H1 (cell line): ENCODE results near the gene MOCS1.

ENCODE experiments used
- CREB1 ChIP-seq: IDR thresholded peaks from 2 replicates; pipeline ENCODE4 v1.6.1; 2012; ENCODE audit warnings: inconsistent platforms
- CTBP2 ChIP-seq: IDR thresholded peaks from 2 replicates; pipeline ENCODE4 v1.7.0; 2011; ENCODE audit warnings: borderline replicate concordance, mild to moderate bottlenecking, moderate library complexity, mixed read lengths, low read length; ENCODE audit not compliant: insufficient read depth, insufficient read length
- E2F6 ChIP-seq: IDR thresholded peaks from 2 replicates; pipeline ENCODE4 v1.6.1; 2012; ENCODE audit warnings: inconsistent platforms
- EZH2 ChIP-seq: fragments of 200-600 bp; sonication (generic); IDR thresholded peaks from 2 replicates; pipeline ENCODE4 v1.7.1; 2012; ENCODE audit warnings: low read depth, mild to moderate bottlenecking, moderate library complexity, low read length, inconsistent platforms; ENCODE audit not compliant: severe bottlenecking
- MAFK ChIP-seq: IDR thresholded peaks from 2 replicates; pipeline ENCODE4 v1.6.1; 2012; ENCODE audit warnings: low read depth, mild to moderate bottlenecking, improper control_type of control experiment, low read length
- POLR2A ChIP-seq, 2 experiments: IDR thresholded peaks; 1 replicate in 1 of 2; 2 replicates in 1 of 2; pipeline ENCODE4 v1.6.1; 2011; ENCODE audit warnings: low read depth in 2 of 2, low read length in 2 of 2, mild to moderate bottlenecking in 2 of 2; ENCODE audit errors: control extremely low read depth in 1 of 2
- RAD21 ChIP-seq, 2 experiments: IDR thresholded peaks in 1 of 2; conservative IDR thresholded peaks in 1 of 2; 2 replicates each; pipeline ENCODE4 v1.6.1; 2011; ENCODE audit warnings: low read depth in 2 of 2, low read length in 2 of 2, improper control_type of control experiment in 1 of 2, inconsistent platforms in 1 of 2, mild to moderate bottlenecking in 1 of 2, moderate library complexity in 1 of 2
- RFX5 ChIP-seq: IDR thresholded peaks from 2 replicates; pipeline ENCODE4 v1.6.1; 2011; ENCODE audit warnings: low read depth, low read length, improper control_type of control experiment, borderline replicate concordance
- SAP30 ChIP-seq: fragments of 300-600 bp; sonication (generic); IDR thresholded peaks from 2 replicates; pipeline ENCODE4 v1.7.1; 2012; ENCODE audit warnings: low read length, moderate library complexity, mild to moderate bottlenecking, inconsistent platforms; ENCODE audit not compliant: insufficient read depth, insufficient replicate concordance
- SUZ12 ChIP-seq: fragments of 200-600 bp; sonication (generic); IDR thresholded peaks from 2 replicates; pipeline ENCODE4 v1.6.1; 2012; ENCODE audit warnings: mild to moderate bottlenecking, inconsistent platforms, low read length, moderate library complexity, mixed read lengths
- TBP ChIP-seq: IDR thresholded peaks from 2 replicates; pipeline ENCODE4 v1.6.1; 2011; ENCODE audit warnings: low read depth, low read length, improper control_type of control experiment
- TF ChIP-seq, protein P1 (sequence below), 3 experiments: IDR thresholded peaks; 1 replicate in 2 of 3; 2 replicates in 1 of 3; pipeline versions ENCODE4 v1.5.1 to v1.6.1; 2011; ENCODE audit warnings: low read length in 3 of 3, mild to moderate bottlenecking in 3 of 3, inconsistent platforms in 2 of 3, low read depth in 1 of 3, moderate library complexity in 1 of 3; ENCODE audit not compliant: insufficient read depth in 1 of 3; ENCODE audit errors: control extremely low read depth in 1 of 3

DNA sequence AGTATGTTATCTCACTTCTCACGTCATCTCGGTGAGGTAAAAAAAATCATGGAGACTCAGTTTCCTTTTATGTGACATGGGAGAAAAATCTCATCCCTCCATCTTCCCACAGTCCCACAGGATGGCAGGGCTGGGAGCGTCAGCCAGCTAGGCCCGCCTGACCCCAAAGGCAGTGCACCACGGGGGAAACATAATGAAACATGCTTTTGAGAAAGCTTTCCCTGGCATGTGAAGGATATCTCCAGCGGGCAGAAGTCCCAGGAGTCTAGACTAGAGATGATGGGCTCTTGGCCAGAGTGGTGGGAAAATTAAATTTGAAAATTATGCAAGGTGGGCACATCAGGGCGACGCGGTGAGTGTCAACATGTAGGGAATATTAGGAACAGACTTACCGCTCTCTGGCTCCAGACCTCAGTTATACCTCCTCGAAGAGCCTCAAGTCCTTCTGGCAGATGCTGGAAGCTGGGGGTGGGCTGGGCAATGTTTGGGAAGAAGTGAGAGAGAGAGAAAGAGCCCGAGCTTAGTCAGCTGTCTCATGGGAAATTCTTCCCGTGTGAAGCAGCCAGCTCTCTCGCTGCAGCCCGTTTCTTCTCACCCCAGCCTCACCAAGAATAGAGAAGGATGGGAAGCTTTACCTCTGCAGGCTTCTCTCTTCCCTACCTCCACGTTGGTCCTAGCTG lies 52.3 kb downstream of the MOCS1 start:
- TF ChIP-seq, protein P1, sequence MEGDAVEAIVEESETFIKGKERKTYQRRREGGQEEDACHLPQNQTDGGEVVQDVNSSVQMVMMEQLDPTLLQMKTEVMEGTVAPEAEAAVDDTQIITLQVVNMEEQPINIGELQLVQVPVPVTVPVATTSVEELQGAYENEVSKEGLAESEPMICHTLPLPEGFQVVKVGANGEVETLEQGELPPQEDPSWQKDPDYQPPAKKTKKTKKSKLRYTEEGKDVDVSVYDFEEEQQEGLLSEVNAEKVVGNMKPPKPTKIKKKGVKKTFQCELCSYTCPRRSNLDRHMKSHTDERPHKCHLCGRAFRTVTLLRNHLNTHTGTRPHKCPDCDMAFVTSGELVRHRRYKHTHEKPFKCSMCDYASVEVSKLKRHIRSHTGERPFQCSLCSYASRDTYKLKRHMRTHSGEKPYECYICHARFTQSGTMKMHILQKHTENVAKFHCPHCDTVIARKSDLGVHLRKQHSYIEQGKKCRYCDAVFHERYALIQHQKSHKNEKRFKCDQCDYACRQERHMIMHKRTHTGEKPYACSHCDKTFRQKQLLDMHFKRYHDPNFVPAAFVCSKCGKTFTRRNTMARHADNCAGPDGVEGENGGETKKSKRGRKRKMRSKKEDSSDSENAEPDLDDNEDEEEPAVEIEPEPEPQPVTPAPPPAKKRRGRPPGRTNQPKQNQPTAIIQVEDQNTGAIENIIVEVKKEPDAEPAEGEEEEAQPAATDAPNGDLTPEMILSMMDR (IDR thresholded peaks at IDR 0.05; ENCODE audit: control extremely low read depth in 1 of 3, insufficient read depth in 1 of 3, low read depth in 1 of 3, low read length in 3 of 3), result no peak
- TF ChIP-seq POLR2A (IDR thresholded peaks at IDR 0.05; ENCODE audit: control extremely low read depth in 1 of 2, low read depth in 2 of 2, low read length in 2 of 2), result no peak
- TF ChIP-seq MAFK, result no peak
- TF ChIP-seq SAP30, result no peak
- TF ChIP-seq SUZ12, result no peak
- no peak for TF ChIP-seq EZH2
- TF ChIP-seq CREB1, result no peak
- no peak for TF ChIP-seq RFX5
- no peak for TF ChIP-seq TBP
- no peak for TF ChIP-seq E2F6
- TF ChIP-seq CTBP2, result no peak
- TF ChIP-seq RAD21 (IDR thresholded peaks at IDR 0.05 in 1 of 2, conservative IDR thresholded peaks at IDR 0.05 in 1 of 2; ENCODE audit: low read depth in 2 of 2, low read length in 2 of 2), result no peak
